Measurements from ENCODE around the gene FBLN2. TPM values are rescaled to one million over a fixed set of nuclear protein-coding genes. Genes with fewer than 3 reads are reported as not detected.

Gene FBLN2
- total RNA-seq, 4 donors from 2014 or later: 25.3 to 93.8 (median 47.6) TPM

GRCh38 chr3:13522236-13522635 is 26.7 kb upstream of the FBLN2 start:
- Histone ChIP-seq H3K36me3 (no peaks in the 10 kb centered on the region), H3K27me3 (no peaks in the 10 kb centered on the region), H3K9me3 (no peaks in the 10 kb centered on the region), H3K4me1 (peaks cover 46% of the 10 kb centered on the region), H3K4me3 (no peak overlapping the region), H3K27ac (no peak overlapping the region)
- no peak for TF ChIP-seq EP300 (IDR thresholded peaks at IDR 0.05)
- TF ChIP-seq CTCF (IDR thresholded peaks at IDR 0.05): no peak
- no peak for TF ChIP-seq POLR2A (IDR thresholded peaks at IDR 0.05)
- no peak for TF ChIP-seq POLR2AphosphoS5 (IDR thresholded peaks at IDR 0.05)
- DNase-seq (ENCODE audit: low spot score in 2 of 2): no peak
- 85% methylated on average over 5 of the region's 5 CpGs for WGBS

GRCh38 chr3:13524979-13525669 is 23.8 kb upstream of the FBLN2 start:
- WGBS: 72% methylated on average over 10 of the region's 10 CpGs
- TF ChIP-seq CTCF (IDR thresholded peaks at IDR 0.05) (no peak), POLR2AphosphoS5 (IDR thresholded peaks at IDR 0.05) (no peak), POLR2A (IDR thresholded peaks at IDR 0.05) (no peak), EP300 (IDR thresholded peaks at IDR 0.05) (no peak)
- no peaks in the 10 kb centered on the region for H3K9me3 ChIP-seq
- peaks cover 31% of the 10 kb centered on the region for H3K4me1 ChIP-seq
- peak overlapping the region; percentile 89 for H3K27ac ChIP-seq
- no peaks in the 10 kb centered on the region for H3K27me3 ChIP-seq
- no peak for DNase-seq (ENCODE audit: low spot score in 2 of 2)
- no peaks in the 10 kb centered on the region for H3K36me3 ChIP-seq
- no peak overlapping the region for H3K4me3 ChIP-seq

GRCh38 chr3:13525827-13526625 is 22.9 kb upstream of the FBLN2 start:
- DNase-seq (ENCODE audit: low spot score in 2 of 2): no peak
- no peaks in the 10 kb centered on the region for H3K27me3 ChIP-seq
- no peak overlapping the region for H3K4me3 ChIP-seq
- no peak for TF ChIP-seq EP300 (IDR thresholded peaks at IDR 0.05)
- no peak for TF ChIP-seq POLR2AphosphoS5 (IDR thresholded peaks at IDR 0.05)
- TF ChIP-seq POLR2A (IDR thresholded peaks at IDR 0.05): no peak
- TF ChIP-seq CTCF (IDR thresholded peaks at IDR 0.05): no peak
- peaks cover 40% of the 10 kb centered on the region for H3K4me1 ChIP-seq
- no peaks in the 10 kb centered on the region for H3K36me3 ChIP-seq
- WGBS: 57% methylated on average over 19 of the region's 20 CpGs
- H3K9me3 ChIP-seq: no peaks in the 10 kb centered on the region
- peak overlapping the region; percentile 89 for H3K27ac ChIP-seq

- Histone ChIP-seq H3K4me3 (no peak overlapping the region), H3K27me3 (no peaks in the 10 kb centered on the region), H3K4me1 (peaks cover 44% of the 10 kb centered on the region), H3K36me3 (no peaks in the 10 kb centered on the region), H3K27ac (peak overlapping the region; percentile 89), H3K9me3 (no peaks in the 10 kb centered on the region)
- no peak for TF ChIP-seq POLR2AphosphoS5 (IDR thresholded peaks at IDR 0.05)
- TF ChIP-seq CTCF (IDR thresholded peaks at IDR 0.05): no peak
- no peak for TF ChIP-seq EP300 (IDR thresholded peaks at IDR 0.05)
- no peak for TF ChIP-seq POLR2A (IDR thresholded peaks at IDR 0.05)
- WGBS: 90% methylated on average over 3 of the region's 5 CpGs
- no peak for DNase-seq (ENCODE audit: low spot score in 2 of 2)
These were observed 22.3 kb upstream of the FBLN2 start for GRCh38 chr3:13526626-13526949.

- Histone ChIP-seq H3K4me3 (no peak overlapping the region), H3K9me3 (no peaks in the 10 kb centered on the region), H3K27ac (peak overlapping the region; percentile 39), H3K4me1 (peaks cover 56% of the 10 kb centered on the region), H3K27me3 (no peaks in the 10 kb centered on the region), H3K36me3 (no peaks in the 10 kb centered on the region)
- no peak for DNase-seq (ENCODE audit: low spot score in 2 of 2)
- TF ChIP-seq POLR2A (IDR thresholded peaks at IDR 0.05): no peak
- no peak for TF ChIP-seq EP300 (IDR thresholded peaks at IDR 0.05)
- TF ChIP-seq POLR2AphosphoS5 (IDR thresholded peaks at IDR 0.05): no peak
- TF ChIP-seq CTCF (IDR thresholded peaks at IDR 0.05): peak in 1 of 2 donors; percentile 30
- WGBS: 63% methylated on average over 11 of the region's 11 CpGs
These were observed 20.6 kb upstream of the FBLN2 start for GRCh38 chr3:13528217-13528867.

All from suprapubic skin (tissue), 4 donors.